ENCODE results near the gene NCAM1.

NCAM1 gene

DNA sequence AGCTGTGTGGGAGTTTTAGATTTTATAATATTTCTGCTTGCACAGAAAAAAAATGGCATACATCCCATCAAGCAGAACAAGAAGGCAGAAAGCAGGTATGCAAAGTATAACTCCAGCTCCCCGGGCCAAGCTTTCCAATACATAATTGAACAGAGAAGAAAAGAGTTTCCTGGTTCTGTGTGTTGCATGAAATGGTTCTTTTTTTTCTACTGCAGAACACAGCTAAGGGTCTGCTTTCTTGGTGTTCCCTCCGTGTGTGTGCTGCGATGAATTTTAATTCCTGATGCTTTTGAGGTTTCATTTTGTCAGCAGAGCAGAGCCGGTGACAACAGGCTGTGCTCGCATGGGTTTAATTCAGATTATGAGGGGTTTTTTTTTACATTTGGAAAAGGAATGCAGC, 282.5 kb downstream of the NCAM1 start:
- ChIA-PET CTCF (no interaction called here), POLR2A (no interaction called here)
- DNase-seq (ENCODE audit: extremely low spot score): no peak
- TF ChIP-seq SUZ12 (IDR thresholded peaks at IDR 0.05): no peak
- TF ChIP-seq ELF4 (IDR thresholded peaks at IDR 0.05): no peak
- no peak for TF ChIP-seq FOXM1 (IDR thresholded peaks at IDR 0.05; ENCODE audit: borderline replicate concordance)
- TF ChIP-seq ARNT (IDR thresholded peaks at IDR 0.05): no peak
- TF ChIP-seq FOXA1 (IDR thresholded peaks at IDR 0.05): no peak
- TF ChIP-seq L3MBTL2 (conservative IDR thresholded peaks at IDR 0.05): no peak
- no peak for TF ChIP-seq HDGF (IDR thresholded peaks at IDR 0.05; ENCODE audit: borderline replicate concordance)
- no peak for TF ChIP-seq BHLHE40 (IDR thresholded peaks at IDR 0.05; ENCODE audit: borderline replicate concordance)
- no peak for TF ChIP-seq TARDBP (IDR thresholded peaks at IDR 0.05)
- TF ChIP-seq LEF1 (IDR thresholded peaks at IDR 0.05; ENCODE audit: borderline replicate concordance): no peak
- TF ChIP-seq CTBP1 (IDR thresholded peaks at IDR 0.05; ENCODE audit: borderline replicate concordance): no peak
- no peak for TF ChIP-seq SP1 (IDR thresholded peaks at IDR 0.05)
- TF ChIP-seq, protein P1, sequence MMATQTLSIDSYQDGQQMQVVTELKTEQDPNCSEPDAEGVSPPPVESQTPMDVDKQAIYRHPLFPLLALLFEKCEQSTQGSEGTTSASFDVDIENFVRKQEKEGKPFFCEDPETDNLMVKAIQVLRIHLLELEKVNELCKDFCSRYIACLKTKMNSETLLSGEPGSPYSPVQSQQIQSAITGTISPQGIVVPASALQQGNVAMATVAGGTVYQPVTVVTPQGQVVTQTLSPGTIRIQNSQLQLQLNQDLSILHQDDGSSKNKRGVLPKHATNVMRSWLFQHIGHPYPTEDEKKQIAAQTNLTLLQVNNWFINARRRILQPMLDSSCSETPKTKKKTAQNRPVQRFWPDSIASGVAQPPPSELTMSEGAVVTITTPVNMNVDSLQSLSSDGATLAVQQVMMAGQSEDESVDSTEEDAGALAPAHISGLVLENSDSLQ (IDR thresholded peaks at IDR 0.05): no peak

GRCh38 chr11:113245216-113245615, 284.0 kb downstream of the NCAM1 start:
- ChIA-PET POLR2A (no interaction called here), CTCF (no interaction called here)
- DNase-seq (ENCODE audit: extremely low spot score): no peak
- TF ChIP-seq BHLHE40 (IDR thresholded peaks at IDR 0.05; ENCODE audit: borderline replicate concordance) (no peak), SUZ12 (IDR thresholded peaks at IDR 0.05) (no peak), NFRKB (IDR thresholded peaks at IDR 0.05) (no peak), ELF4 (IDR thresholded peaks at IDR 0.05) (no peak), FOXA1 (IDR thresholded peaks at IDR 0.05) (no peak), FOXM1 (IDR thresholded peaks at IDR 0.05; ENCODE audit: borderline replicate concordance) (no peak)

DNA sequence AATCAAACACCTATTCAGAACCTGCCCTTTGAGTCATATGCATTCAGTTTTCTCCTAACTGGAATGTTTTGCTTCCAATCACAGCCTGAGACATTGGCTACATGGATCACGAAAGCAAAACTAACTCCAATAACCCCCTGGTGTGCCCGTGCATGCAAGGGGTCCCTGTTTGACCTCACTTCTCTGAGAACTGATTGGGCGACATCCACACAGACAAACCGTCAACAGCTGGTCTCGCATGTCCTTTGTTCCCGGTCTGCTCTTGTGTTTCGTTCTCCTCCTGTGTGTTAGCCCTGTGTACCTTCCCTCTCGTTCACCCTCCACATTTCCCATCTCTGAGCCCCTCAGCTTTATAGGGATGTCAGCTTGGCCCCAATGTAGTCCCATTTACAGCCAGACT, 286.0 kb downstream of the NCAM1 start:
- TF ChIP-seq, protein P1 (IDR thresholded peaks at IDR 0.05): no peak
- TF ChIP-seq NFRKB (IDR thresholded peaks at IDR 0.05) (no peak), ARNT (IDR thresholded peaks at IDR 0.05) (no peak), TARDBP (IDR thresholded peaks at IDR 0.05) (no peak), BHLHE40 (IDR thresholded peaks at IDR 0.05; ENCODE audit: borderline replicate concordance) (no peak), FOXM1 (IDR thresholded peaks at IDR 0.05; ENCODE audit: borderline replicate concordance) (no peak), FOXK2 (IDR thresholded peaks at IDR 0.05) (no peak), ELF4 (IDR thresholded peaks at IDR 0.05) (no peak), FOXA1 (IDR thresholded peaks at IDR 0.05) (no peak), L3MBTL2 (conservative IDR thresholded peaks at IDR 0.05) (no peak), ZNF384 (IDR thresholded peaks at IDR 0.05) (no peak), SUZ12 (IDR thresholded peaks at IDR 0.05) (no peak), LEF1 (IDR thresholded peaks at IDR 0.05; ENCODE audit: borderline replicate concordance) (no peak), HDGF (IDR thresholded peaks at IDR 0.05; ENCODE audit: borderline replicate concordance) (no peak), CTBP1 (IDR thresholded peaks at IDR 0.05; ENCODE audit: borderline replicate concordance) (no peak), SP1 (IDR thresholded peaks at IDR 0.05) (no peak)
- POLR2A ChIA-PET: no interaction called here
- no peak for DNase-seq (ENCODE audit: extremely low spot score)
- CTCF ChIA-PET: no interaction called here

- TF ChIP-seq SP1 (IDR thresholded peaks at IDR 0.05) (no peak), NFRKB (IDR thresholded peaks at IDR 0.05) (no peak), TARDBP (IDR thresholded peaks at IDR 0.05) (no peak), CTBP1 (IDR thresholded peaks at IDR 0.05; ENCODE audit: borderline replicate concordance) (no peak), ELF4 (IDR thresholded peaks at IDR 0.05) (no peak), L3MBTL2 (conservative IDR thresholded peaks at IDR 0.05) (no peak), FOXK2 (IDR thresholded peaks at IDR 0.05) (no peak), HDGF (IDR thresholded peaks at IDR 0.05; ENCODE audit: borderline replicate concordance) (no peak), BHLHE40 (IDR thresholded peaks at IDR 0.05; ENCODE audit: borderline replicate concordance) (no peak), LEF1 (IDR thresholded peaks at IDR 0.05; ENCODE audit: borderline replicate concordance) (no peak), FOXA1 (IDR thresholded peaks at IDR 0.05) (no peak), FOXM1 (IDR thresholded peaks at IDR 0.05; ENCODE audit: borderline replicate concordance) (no peak), SUZ12 (IDR thresholded peaks at IDR 0.05) (no peak), ARNT (IDR thresholded peaks at IDR 0.05) (no peak), ZNF384 (IDR thresholded peaks at IDR 0.05) (no peak)
- TF ChIP-seq, protein P1 (IDR thresholded peaks at IDR 0.05): no peak
- POLR2A ChIA-PET: no interaction called here
- CTCF ChIA-PET: no interaction called here
- DNase-seq (ENCODE audit: extremely low spot score): no peak
These were observed 286.7 kb downstream of the NCAM1 start for GRCh38 chr11:113247966-113248365.

- ChIA-PET CTCF (interaction anchor here (0.7 kb wide), 1 partner anchor 28 kb away, joined by 3 read pairs; no protein-coding TSS in a partner anchor), POLR2A (no interaction called here)
- TF ChIP-seq, protein P1 (IDR thresholded peaks at IDR 0.05): no peak
- TF ChIP-seq TARDBP (IDR thresholded peaks at IDR 0.05) (no peak), LEF1 (IDR thresholded peaks at IDR 0.05; ENCODE audit: borderline replicate concordance) (no peak), SUZ12 (IDR thresholded peaks at IDR 0.05) (no peak), CTBP1 (IDR thresholded peaks at IDR 0.05; ENCODE audit: borderline replicate concordance) (no peak), L3MBTL2 (conservative IDR thresholded peaks at IDR 0.05) (no peak), HDGF (IDR thresholded peaks at IDR 0.05; ENCODE audit: borderline replicate concordance) (no peak), ELF4 (IDR thresholded peaks at IDR 0.05) (no peak), ZNF384 (IDR thresholded peaks at IDR 0.05) (no peak), FOXK2 (IDR thresholded peaks at IDR 0.05) (no peak), BHLHE40 (IDR thresholded peaks at IDR 0.05; ENCODE audit: borderline replicate concordance) (no peak), ARNT (IDR thresholded peaks at IDR 0.05) (no peak), NFRKB (IDR thresholded peaks at IDR 0.05) (no peak), SP1 (IDR thresholded peaks at IDR 0.05) (no peak), FOXM1 (IDR thresholded peaks at IDR 0.05; ENCODE audit: borderline replicate concordance) (no peak), FOXA1 (IDR thresholded peaks at IDR 0.05) (no peak)
- no peak for DNase-seq (ENCODE audit: extremely low spot score)
These were observed 287.7 kb downstream of the NCAM1 start for GRCh38 chr11:113248702-113249490.
